Activated CD4-positive, alpha-beta memory T cell treated with anti-CD3 and anti-CD28 coated beads, Interleukin-2, amount 10 ng/mL, durations not matched to agents 7 days and 5 days (primary cell): ENCODE results near the gene ZNF346. TPM values are rescaled to one million over a fixed set of nuclear protein-coding genes. Genes with fewer than 3 reads are reported as not detected.
A peak's percentile ranks its signal among the peaks of the same experiment; 100 is the strongest.
"Not testable (repeated sequence)": the region's sequence is repeated elsewhere in the genome, so short reads cannot be mapped to it uniquely, and the experiment has no call there.

Experiments
- CTCF ChIA-PET: fragments of 350-600 bp; sonication (Branson Sonifier 250); formaldehyde crosslinking; loops from one replicate; lab custom pipeline; 2021; ENCODE audit warnings: antibody characterized with exemption, inconsistent platforms; lab: Charles Lee
- POLR2A ChIA-PET: fragments of 350-600 bp; sonication (Branson Sonifier 250); formaldehyde crosslinking; loops from one replicate; lab custom pipeline; 2021; ENCODE audit warnings: antibody characterized with exemption; lab: Charles Lee
- DNase-seq: peaks from one replicate; pipeline ENCODE4 v3.0.0-alpha.2; 2020
- H3K27ac Mint-ChIP-seq: one replicate; pipeline ENCODE4 v1.8.0; 2021; ENCODE audit warnings: mild to moderate bottlenecking, mixed read lengths
- H3K27me3 Mint-ChIP-seq: one replicate; pipeline ENCODE4 v1.8.0; 2021; ENCODE audit warnings: mixed read lengths
- H3K36me3 Mint-ChIP-seq: one replicate; pipeline ENCODE4 v1.8.0; 2021; ENCODE audit warnings: low read depth, mixed read lengths
- H3K4me1 Mint-ChIP-seq: one replicate; pipeline ENCODE4 v1.8.0; 2021; ENCODE audit warnings: mixed read lengths
- H3K4me3 Mint-ChIP-seq: one replicate; pipeline ENCODE4 v1.8.0; 2021; ENCODE audit warnings: mild to moderate bottlenecking, mixed read lengths
- H3K9me3 Mint-ChIP-seq: one replicate; pipeline ENCODE4 v1.8.0; 2021; ENCODE audit warnings: mixed read lengths
- total RNA-seq, 2 experiments: library from RNA; stranded (reverse); gene quantifications; one replicate each; pipeline ENCODE4 v1.2.3, GENCODE V29; 2021

The ZNF346 gene
- total RNA-seq, 2 experiments from 2014 or later: 19.5 to 27.2 TPM

DNA sequence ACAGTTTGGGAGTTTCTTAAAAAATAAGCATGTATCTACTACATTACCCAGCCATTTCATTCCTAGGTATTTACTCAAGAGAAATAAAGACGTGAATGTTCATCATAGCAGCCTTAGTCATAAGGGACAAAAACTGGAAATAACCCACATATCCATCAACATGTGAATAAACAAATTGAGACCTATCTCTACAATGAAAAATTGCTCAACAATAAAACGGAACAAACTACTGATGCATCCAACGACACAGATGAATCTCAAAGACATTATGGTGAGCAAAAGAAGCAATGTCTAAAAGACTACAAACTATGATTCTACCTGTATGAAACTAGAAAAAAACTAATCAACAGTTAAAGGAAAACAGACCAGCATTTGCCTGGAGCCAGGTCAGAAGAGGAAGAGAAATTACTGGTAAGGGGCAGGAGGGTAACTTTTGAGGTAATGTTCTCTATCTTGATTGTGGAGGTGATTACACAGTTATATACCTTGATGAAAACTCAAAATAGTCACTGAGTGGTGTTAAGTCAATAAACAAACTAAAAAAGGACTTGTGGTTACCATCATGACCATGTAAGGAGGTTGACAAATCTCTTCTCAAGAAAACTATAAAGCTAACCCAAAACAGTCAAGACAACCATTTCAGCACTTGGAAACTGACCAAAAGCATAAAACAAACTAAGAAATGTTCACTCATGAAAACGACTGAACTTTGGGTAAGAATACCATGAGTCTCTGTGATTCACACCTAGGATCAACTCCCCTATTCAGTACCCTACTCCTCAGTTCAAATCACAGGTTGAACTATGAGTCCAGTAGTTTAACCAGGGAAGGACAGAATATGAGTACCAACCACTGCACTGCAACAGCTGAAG is 26.4 kb upstream of the ZNF346 start:
- Mint-ChIP-seq H3K9me3 (peaks cover 3% of the 10 kb centered on the region), H3K27ac (peak overlapping the region; percentile 51), H3K4me3 (no peak overlapping the region), H3K27me3 (no peaks in the 10 kb centered on the region), H3K4me1 (peaks cover 35% of the 10 kb centered on the region), H3K36me3 (peaks cover 33% of the 10 kb centered on the region)
- DNase-seq: no peak
- POLR2A ChIA-PET: interaction anchor here (0.9 to 1.3 kb wide), 3 partner anchors 9 to 27 kb away, joined by 3 to 5 read pairs (median 4); no protein-coding TSS in a partner anchor
- CTCF ChIA-PET: interaction anchor here (1.7 kb wide), 1 partner anchor 10 kb away, joined by 10 read pairs; no protein-coding TSS in a partner anchor

DNA sequence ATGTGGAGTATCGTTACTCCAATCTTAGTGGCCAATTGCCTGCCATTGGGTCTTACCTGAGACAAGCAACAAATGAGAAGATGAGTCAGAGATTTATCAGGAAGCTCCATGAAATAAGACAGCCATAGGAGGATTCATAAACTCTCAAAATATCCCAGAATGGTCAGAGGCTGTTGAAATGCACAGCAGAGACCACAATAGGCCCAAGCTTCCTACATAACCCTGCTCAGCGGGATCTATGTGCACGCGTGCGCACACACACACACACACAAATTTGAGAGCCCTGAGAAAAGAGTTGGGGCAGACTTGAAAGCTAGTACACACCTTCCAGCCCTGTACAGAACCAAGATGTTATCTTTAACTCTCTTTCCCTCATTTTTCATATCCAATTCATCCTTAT is 25.7 kb upstream of the ZNF346 start:
- DNase-seq: no peak
- POLR2A ChIA-PET: interaction anchor here (0.9 to 1.3 kb wide), 4 partner anchors 9 to 27 kb away, joined by 3 to 5 read pairs (median 4); partner anchors contain the start of gene ZNF346
- Mint-ChIP-seq H3K4me1 (peaks cover 35% of the 10 kb centered on the region), H3K27me3 (no peaks in the 10 kb centered on the region), H3K4me3 (no peak overlapping the region), H3K9me3 (peaks cover 3% of the 10 kb centered on the region), H3K36me3 (peaks cover 36% of the 10 kb centered on the region), H3K27ac (peak overlapping the region; percentile 51)
- CTCF ChIA-PET: interaction anchor here (1.7 kb wide), 1 partner anchor 9 kb away, joined by 10 read pairs; no protein-coding TSS in a partner anchor

DNA sequence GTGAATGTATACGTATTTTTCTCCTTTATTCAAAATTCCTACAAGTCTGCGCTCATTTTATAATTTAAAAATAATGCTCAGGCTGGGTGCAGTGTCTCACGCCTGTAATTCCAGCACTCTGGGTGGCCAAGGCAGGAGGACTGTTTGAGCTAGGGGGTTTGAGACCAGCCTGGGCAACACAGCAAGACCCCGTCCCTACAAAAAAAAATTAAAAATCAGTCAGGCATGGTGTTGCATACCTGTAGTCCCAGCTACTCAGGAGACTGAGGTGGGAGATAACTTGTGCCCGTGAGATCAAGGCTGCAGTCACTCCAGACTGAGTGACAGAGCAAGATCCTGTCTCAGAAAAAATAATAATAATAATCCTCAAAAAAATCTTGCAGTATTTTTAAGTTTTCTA is 23.7 kb upstream of the ZNF346 start:
- Mint-ChIP-seq H3K36me3 (peaks cover 36% of the 10 kb centered on the region), H3K4me3 (no peak overlapping the region), H3K9me3 (peaks cover 3% of the 10 kb centered on the region), H3K4me1 (peaks cover 41% of the 10 kb centered on the region), H3K27ac (no peak overlapping the region), H3K27me3 (no peaks in the 10 kb centered on the region)
- ChIA-PET POLR2A (no interaction called here), CTCF (no interaction called here)
- no peak for DNase-seq

GRCh38 chr5:176999526-176999925 is 23.0 kb upstream of the ZNF346 start:
- H3K9me3 Mint-ChIP-seq, H3K4me3 Mint-ChIP-seq, DNase-seq, CTCF ChIA-PET, H3K27ac Mint-ChIP-seq, POLR2A ChIA-PET, H3K27me3 Mint-ChIP-seq: not testable (repeated sequence)
- H3K4me1 Mint-ChIP-seq: peaks cover 44% of the 10 kb centered on the region
- peaks cover 36% of the 10 kb centered on the region for H3K36me3 Mint-ChIP-seq

- peaks cover 28% of the 10 kb centered on the region for H3K36me3 Mint-ChIP-seq
- DNase-seq: no peak
- no peaks in the 10 kb centered on the region for H3K27me3 Mint-ChIP-seq
- no peaks in the 10 kb centered on the region for H3K9me3 Mint-ChIP-seq
- H3K4me3 Mint-ChIP-seq: no peak overlapping the region
- ChIA-PET POLR2A (interaction anchor here (5.9 kb wide), 1 partner anchor 18 kb away, joined by 76 read pairs; the partner anchor contains the start of gene ZNF346), CTCF (interaction anchor here (1.0 to 1.5 kb wide), 3 partner anchors 9 to 343 kb away, joined by 3 to 5 read pairs (median 4); no protein-coding TSS in a partner anchor)
- no peak overlapping the region for H3K27ac Mint-ChIP-seq
- H3K4me1 Mint-ChIP-seq: peaks cover 38% of the 10 kb centered on the region
Measured at GRCh38 chr5:177003649-177004048, 18.8 kb upstream of the ZNF346 start.

DNA sequence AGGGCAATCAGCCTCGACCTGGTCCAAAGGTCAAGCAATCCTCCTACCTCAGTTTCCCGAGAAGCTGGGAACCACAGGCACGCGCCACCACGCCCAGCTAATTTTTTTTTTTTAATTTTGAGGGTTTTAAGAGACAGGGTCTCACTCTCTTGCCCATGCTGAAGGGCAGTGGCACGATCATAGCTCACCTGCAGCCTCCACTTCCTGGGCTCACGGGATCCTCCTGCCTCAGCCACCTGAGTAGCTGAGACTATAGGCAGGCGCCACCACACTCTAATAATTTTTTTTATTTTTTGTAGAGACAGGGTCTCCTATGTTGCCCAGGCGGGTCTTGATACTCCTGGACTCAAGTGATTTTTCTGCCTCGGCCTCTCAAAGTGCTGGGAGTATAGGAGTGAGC is 17.5 kb upstream of the ZNF346 start:
- no peak for DNase-seq
- Mint-ChIP-seq H3K27me3 (no peaks in the 10 kb centered on the region), H3K4me3 (peak overlapping the region; percentile 93), H3K36me3 (peaks cover 25% of the 10 kb centered on the region), H3K9me3 (no peaks in the 10 kb centered on the region), H3K27ac (peak overlapping the region; percentile 91), H3K4me1 (peaks cover 35% of the 10 kb centered on the region)
- ChIA-PET POLR2A (interaction anchor here (0.8 to 5.9 kb wide), 6 partner anchors 8 to 344 kb away, joined by 3 to 76 read pairs (median 6); partner anchors contain the start of gene ZNF346), CTCF (interaction anchor here (1.3 to 2.5 kb wide), 5 partner anchors 8 to 344 kb away, joined by 3 to 16 read pairs (median 8); partner anchors contain the start of gene ZNF346)

DNA sequence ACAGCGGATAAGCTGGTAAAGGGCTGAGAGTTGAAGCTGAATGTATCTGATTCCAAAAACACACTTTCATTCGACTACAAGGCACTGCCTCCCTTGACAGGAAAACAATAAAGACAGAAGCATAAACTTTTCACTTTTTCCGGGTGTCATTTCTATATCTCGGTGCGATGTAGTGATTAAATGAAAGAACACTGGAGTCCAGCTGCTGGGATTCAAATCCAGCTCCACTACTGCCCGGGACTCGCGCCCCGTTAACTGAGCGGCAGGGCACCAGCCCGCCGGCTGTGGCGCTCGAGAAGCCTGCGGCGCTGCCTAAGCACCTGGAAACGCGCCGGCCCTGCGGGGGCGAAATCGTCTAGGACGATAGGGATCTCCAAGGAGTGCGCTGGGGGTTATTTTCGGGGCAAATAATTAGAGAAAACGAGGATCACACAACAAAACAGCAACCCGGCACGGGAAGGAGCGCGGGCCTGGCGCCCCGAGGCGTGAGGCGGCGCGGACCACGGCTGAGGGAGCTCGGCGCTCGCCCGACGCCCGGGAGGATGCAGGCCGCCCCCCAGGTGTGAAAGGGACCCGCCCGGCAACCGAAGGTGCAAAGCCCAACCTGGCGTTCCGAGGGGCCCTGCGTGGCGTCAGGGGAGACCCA is 16.8 kb upstream of the ZNF346 start:
- ChIA-PET CTCF (interaction anchor here (0.6 to 2.5 kb wide), 7 partner anchors 9 to 345 kb away, joined by 3 to 16 read pairs (median 8); partner anchors contain the start of gene ZNF346), POLR2A (interaction anchor here (0.8 to 5.9 kb wide), 10 partner anchors 9 to 510 kb away, joined by 3 to 76 read pairs (median 5); partner anchors contain the start of gene ZNF346)
- H3K4me1 Mint-ChIP-seq: peaks cover 34% of the 10 kb centered on the region
- H3K4me3 Mint-ChIP-seq: peak overlapping the region; percentile 93
- H3K36me3 Mint-ChIP-seq: peaks cover 20% of the 10 kb centered on the region
- peak; percentile 68 for DNase-seq
- H3K27me3 Mint-ChIP-seq: no peaks in the 10 kb centered on the region
- peak overlapping the region; percentile 91 for H3K27ac Mint-ChIP-seq
- H3K9me3 Mint-ChIP-seq: no peaks in the 10 kb centered on the region

- POLR2A ChIA-PET: interaction anchor here (0.6 to 5.9 kb wide), 10 partner anchors 9 to 509 kb away, joined by 3 to 76 read pairs (median 4); partner anchors contain the start of gene ZNF346
- peak within 1 kb of the TSS; percentile 92 for H3K27ac Mint-ChIP-seq
- H3K36me3 Mint-ChIP-seq: peaks cover 14% of the 10 kb centered on the region
- no peaks in the 10 kb centered on the region for H3K27me3 Mint-ChIP-seq
- CTCF ChIA-PET: interaction anchor here (0.6 to 2.5 kb wide), 6 partner anchors 10 to 346 kb away, joined by 3 to 16 read pairs (median 8); partner anchors contain the start of gene ZNF346
- H3K4me1 Mint-ChIP-seq: peaks cover 33% of the 10 kb centered on the region
- peak; percentile 93 for DNase-seq
- H3K9me3 Mint-ChIP-seq: no peaks in the 10 kb centered on the region
- peak within 1 kb of the TSS; percentile 93 for H3K4me3 Mint-ChIP-seq
Measured at GRCh38 chr5:177006265-177006972, 16.1 kb upstream of the ZNF346 start, which contains the start of gene UIMC1. UIMC1 (minus strand) TSS chr5:177006779; CDS start chr5:176982615, 24,164 bp downstream.

GRCh38 chr5:177008716-177009115 is 13.8 kb upstream of the ZNF346 start:
- H3K9me3 Mint-ChIP-seq: no peaks in the 10 kb centered on the region
- no peak overlapping the region for H3K27ac Mint-ChIP-seq
- CTCF ChIA-PET: interaction anchor here (0.7 kb wide), 1 partner anchor 11 kb away, joined by 3 read pairs; no protein-coding TSS in a partner anchor
- no peaks in the 10 kb centered on the region for H3K27me3 Mint-ChIP-seq
- no peak overlapping the region for H3K4me3 Mint-ChIP-seq
- peaks cover 13% of the 10 kb centered on the region for H3K36me3 Mint-ChIP-seq
- no peak for DNase-seq
- POLR2A ChIA-PET: interaction anchor here (5.9 kb wide), 1 partner anchor 13 kb away, joined by 76 read pairs; the partner anchor contains the start of gene ZNF346
- H3K4me1 Mint-ChIP-seq: peaks cover 28% of the 10 kb centered on the region

DNA sequence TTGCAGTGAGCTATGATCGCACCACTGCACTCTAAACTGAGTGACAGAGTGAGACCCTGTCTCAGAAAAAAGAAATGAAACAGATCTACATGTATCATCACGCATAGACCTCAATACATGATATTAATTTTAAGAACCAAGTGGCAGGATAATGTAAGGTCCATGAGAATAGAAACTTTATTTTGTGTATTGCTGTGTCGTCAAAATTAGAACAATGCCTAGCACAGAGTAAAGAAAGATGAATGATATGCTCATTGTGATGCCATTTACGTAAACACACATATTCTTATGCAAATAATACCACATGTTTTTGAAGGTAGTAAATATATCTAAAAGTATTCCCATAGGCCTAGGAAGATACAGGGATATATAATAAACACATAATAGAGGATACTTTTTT is 12.3 kb upstream of the ZNF346 start:
- Mint-ChIP-seq H3K4me1 (peaks cover 14% of the 10 kb centered on the region), H3K9me3 (no peaks in the 10 kb centered on the region), H3K4me3 (no peak overlapping the region), H3K36me3 (peaks cover 9% of the 10 kb centered on the region), H3K27me3 (no peaks in the 10 kb centered on the region), H3K27ac (no peak overlapping the region)
- ChIA-PET POLR2A (interaction anchor here (1.5 kb wide), 1 partner anchor 12 kb away, joined by 6 read pairs; the partner anchor contains the start of gene ZNF346), CTCF (interaction anchor here (0.8 to 1.4 kb wide), 2 partner anchors 12 to 17 kb away, joined by 3 to 4 read pairs; partner anchors contain the start of gene ZNF346)
- DNase-seq: no peak

DNA sequence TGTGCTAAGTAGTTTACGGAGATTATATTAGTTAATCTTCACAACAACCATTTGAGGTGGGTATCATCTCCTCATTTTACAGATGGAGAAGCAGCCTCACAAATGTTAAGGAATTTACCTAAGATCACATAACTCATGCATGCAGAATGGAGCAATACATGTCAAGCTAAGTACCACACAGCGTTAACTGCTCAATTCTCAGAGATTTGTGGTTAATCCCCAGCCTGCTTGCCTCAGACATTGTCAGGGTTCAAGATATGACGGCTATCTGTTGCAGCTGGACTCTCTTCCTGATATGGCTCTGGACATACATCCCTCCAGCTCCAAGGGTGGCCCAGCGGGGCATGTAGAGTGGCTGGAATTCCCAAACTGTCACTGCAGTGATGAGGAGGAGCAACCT is 7.3 kb upstream of the ZNF346 start:
- Mint-ChIP-seq H3K4me3 (no peak overlapping the region), H3K27me3 (no peaks in the 10 kb centered on the region), H3K36me3 (no peaks in the 10 kb centered on the region), H3K27ac (no peak overlapping the region), H3K4me1 (no peaks in the 10 kb centered on the region), H3K9me3 (no peaks in the 10 kb centered on the region)
- ChIA-PET POLR2A (interaction anchor here (1.8 kb wide), 1 partner anchor 9 kb away, joined by 6 read pairs; the partner anchor contains the start of gene UIMC1), CTCF (no interaction called here)
- DNase-seq: no peak
